OCI-LY7 (cell line): ENCODE measurements around the gene DBN1.

ENCODE experiments used
- EZH2phosphoT487 ChIP-seq: fragments of 200-600 bp; sonication (generic); IDR thresholded peaks from 2 replicates; pipeline ENCODE4 v1.6.1; 2018; ENCODE audit warnings: low read depth, borderline replicate concordance, mild to moderate bottlenecking, mixed run types, antibody characterized with exemption, low read length, moderate library complexity, mixed read lengths
- TF ChIP-seq, protein P1 (sequence below): fragments of 200-600 bp; sonication (generic); conservative IDR thresholded peaks from 2 replicates; pipeline ENCODE4 v1.5.1; 2014; ENCODE audit warnings: mild to moderate bottlenecking, antibody characterized with exemption, low read length, moderate library complexity, mixed read lengths

DNA sequence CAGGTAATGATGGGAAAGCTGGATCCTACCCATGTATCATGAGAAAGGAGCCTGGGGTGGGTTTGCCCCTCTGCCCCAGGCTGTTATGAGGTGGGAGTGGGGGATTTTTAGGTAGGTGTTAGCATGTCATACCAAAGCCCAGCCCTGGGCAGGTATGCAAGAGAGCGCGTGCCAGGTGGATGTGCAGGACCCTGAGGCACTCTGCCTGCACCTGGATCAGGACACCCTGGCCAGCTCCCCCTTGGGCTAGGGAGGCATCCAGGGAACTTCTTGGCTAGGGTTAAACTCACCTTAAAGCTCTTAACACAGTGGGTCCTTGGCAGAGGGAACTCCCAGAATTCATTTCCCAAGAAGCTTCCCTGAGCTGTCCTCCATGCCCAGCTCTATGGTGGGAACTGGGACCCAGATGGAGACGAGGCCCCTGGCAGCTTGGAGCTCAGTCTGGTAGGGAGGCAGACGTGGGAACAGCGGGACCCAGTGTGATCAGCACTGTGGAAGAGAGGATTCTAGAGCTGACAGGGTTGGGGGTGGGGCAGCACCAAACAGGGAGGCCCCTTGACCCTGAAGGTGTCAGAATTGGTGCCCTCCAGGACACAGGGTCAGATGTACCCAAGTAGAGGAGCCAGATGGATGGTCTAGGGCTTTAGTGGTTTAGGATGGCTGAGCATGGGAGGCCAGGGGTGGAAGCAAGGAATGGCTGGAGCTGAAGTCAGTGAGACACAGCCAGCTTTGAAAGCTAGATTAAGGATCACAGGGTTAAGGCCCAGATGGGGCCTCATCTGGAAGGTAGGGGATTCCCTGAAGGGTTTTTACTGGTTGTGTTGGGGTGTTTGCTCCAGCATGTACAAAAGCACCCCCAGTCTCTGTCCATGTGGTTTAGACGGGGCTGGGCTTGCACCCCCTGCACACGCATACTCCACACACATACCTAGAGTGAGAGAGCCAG lies 29.1 kb downstream of the DBN1 start:
- TF ChIP-seq, protein P1, sequence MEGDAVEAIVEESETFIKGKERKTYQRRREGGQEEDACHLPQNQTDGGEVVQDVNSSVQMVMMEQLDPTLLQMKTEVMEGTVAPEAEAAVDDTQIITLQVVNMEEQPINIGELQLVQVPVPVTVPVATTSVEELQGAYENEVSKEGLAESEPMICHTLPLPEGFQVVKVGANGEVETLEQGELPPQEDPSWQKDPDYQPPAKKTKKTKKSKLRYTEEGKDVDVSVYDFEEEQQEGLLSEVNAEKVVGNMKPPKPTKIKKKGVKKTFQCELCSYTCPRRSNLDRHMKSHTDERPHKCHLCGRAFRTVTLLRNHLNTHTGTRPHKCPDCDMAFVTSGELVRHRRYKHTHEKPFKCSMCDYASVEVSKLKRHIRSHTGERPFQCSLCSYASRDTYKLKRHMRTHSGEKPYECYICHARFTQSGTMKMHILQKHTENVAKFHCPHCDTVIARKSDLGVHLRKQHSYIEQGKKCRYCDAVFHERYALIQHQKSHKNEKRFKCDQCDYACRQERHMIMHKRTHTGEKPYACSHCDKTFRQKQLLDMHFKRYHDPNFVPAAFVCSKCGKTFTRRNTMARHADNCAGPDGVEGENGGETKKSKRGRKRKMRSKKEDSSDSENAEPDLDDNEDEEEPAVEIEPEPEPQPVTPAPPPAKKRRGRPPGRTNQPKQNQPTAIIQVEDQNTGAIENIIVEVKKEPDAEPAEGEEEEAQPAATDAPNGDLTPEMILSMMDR = no peak
- TF ChIP-seq EZH2phosphoT487 = no peak
